ENCODE results near the gene PHACTR3. TPM values are rescaled to one million over a fixed set of nuclear protein-coding genes. Genes with fewer than 3 reads are reported as not detected.

The PHACTR3 gene
- total RNA-seq, 1 donor from 2014 or later, result 1.4 TPM

GRCh38 chr20:59837623-59838394, 233.5 kb downstream of the PHACTR3 start:
- Histone ChIP-seq H3K4me1 (peaks cover 20% of the 10 kb centered on the region), H3F3A (ENCODE audit: low read depth) (no peaks in the 10 kb centered on the region), H3K36me3 (no peaks in the 10 kb centered on the region), H2AFZ (replicated peaks) (no peak overlapping the region), H3K9ac (no peak overlapping the region), H3K27ac (no peak overlapping the region), H3K4me2 (no peak overlapping the region), H4K20me1 (ENCODE audit: low read depth) (no peaks in the 10 kb centered on the region), H3K4me3 (no peak overlapping the region), H3K9me3 (ENCODE audit: low read depth) (no peaks in the 10 kb centered on the region), H3K27me3 (peaks cover 66% of the 10 kb centered on the region), H3K79me2 (ENCODE audit: low read depth) (no peaks in the 10 kb centered on the region)
- Mint-ChIP-seq H3K27ac (no peak overlapping the region), H3K9me3 (no peaks in the 10 kb centered on the region), H3K4me3 (no peak overlapping the region), H3K27me3 (ENCODE audit: insufficient read depth, low read depth) (peaks cover 11% of the 10 kb centered on the region), H3K4me1 (peaks cover 36% of the 10 kb centered on the region), H3K36me3 (no peaks in the 10 kb centered on the region)
- no peak for TF ChIP-seq CTCF (IDR thresholded peaks at IDR 0.05)
- no peak for TF ChIP-seq EZH2 (IDR thresholded peaks at IDR 0.05)
- no peak for TF ChIP-seq EZH2phosphoT487 (IDR thresholded peaks at IDR 0.05)
- no peak for DNase-seq (ENCODE audit: low spot score)

- TF ChIP-seq EZH2phosphoT487 (IDR thresholded peaks at IDR 0.05) (no peak), CTCF (IDR thresholded peaks at IDR 0.05) (no peak), EZH2 (IDR thresholded peaks at IDR 0.05) (no peak)
- Histone ChIP-seq H3K27me3 (peaks cover 81% of the 10 kb centered on the region), H3K27ac (no peak overlapping the region), H4K20me1 (ENCODE audit: low read depth) (no peaks in the 10 kb centered on the region), H3K79me2 (ENCODE audit: low read depth) (no peaks in the 10 kb centered on the region), H3K36me3 (no peaks in the 10 kb centered on the region), H3K9me3 (ENCODE audit: low read depth) (no peaks in the 10 kb centered on the region), H3K9ac (no peak overlapping the region), H3K4me3 (no peak overlapping the region), H3K4me2 (no peak overlapping the region), H3K4me1 (peaks cover 20% of the 10 kb centered on the region), H2AFZ (replicated peaks) (no peak overlapping the region), H3F3A (ENCODE audit: low read depth) (no peaks in the 10 kb centered on the region)
- H3K4me3 Mint-ChIP-seq, result no peak overlapping the region
- DNase-seq (ENCODE audit: low spot score), result no peak
- no peaks in the 10 kb centered on the region for H3K9me3 Mint-ChIP-seq
- H3K36me3 Mint-ChIP-seq, result no peaks in the 10 kb centered on the region
- H3K27me3 Mint-ChIP-seq (ENCODE audit: insufficient read depth, low read depth), result peaks cover 9% of the 10 kb centered on the region
- H3K27ac Mint-ChIP-seq, result no peak overlapping the region
- H3K4me1 Mint-ChIP-seq, result peaks cover 36% of the 10 kb centered on the region
These were observed 235.1 kb downstream of the PHACTR3 start for GRCh38 chr20:59839400-59839799.

GRCh38 chr20:59845472-59845871, 241.1 kb downstream of the PHACTR3 start:
- DNase-seq (ENCODE audit: low spot score), result no peak

More at GRCh38 chr20:59845472-59845871, 241.1 kb downstream of the PHACTR3 start:
- Histone ChIP-seq H3K79me2 (ENCODE audit: low read depth) (no peaks in the 10 kb centered on the region), H4K20me1 (ENCODE audit: low read depth) (no peaks in the 10 kb centered on the region), H3F3A (ENCODE audit: low read depth) (no peaks in the 10 kb centered on the region), H3K4me1 (no peaks in the 10 kb centered on the region), H2AFZ (replicated peaks) (no peak overlapping the region), H3K9ac (no peak overlapping the region), H3K27me3 (peaks cover 90% of the 10 kb centered on the region), H3K4me2 (no peak overlapping the region), H3K4me3 (no peak overlapping the region), H3K36me3 (no peaks in the 10 kb centered on the region), H3K9me3 (ENCODE audit: low read depth) (no peaks in the 10 kb centered on the region), H3K27ac (no peak overlapping the region)
- Mint-ChIP-seq H3K27me3 (ENCODE audit: insufficient read depth, low read depth) (no peaks in the 10 kb centered on the region), H3K4me3 (no peak overlapping the region), H3K9me3 (no peaks in the 10 kb centered on the region), H3K27ac (no peak overlapping the region), H3K4me1 (no peaks in the 10 kb centered on the region), H3K36me3 (no peaks in the 10 kb centered on the region)
- TF ChIP-seq CTCF (IDR thresholded peaks at IDR 0.05) (no peak), EZH2phosphoT487 (IDR thresholded peaks at IDR 0.05) (no peak), EZH2 (IDR thresholded peaks at IDR 0.05) (no peak)

Measured in neural progenitor cell (in vitro differentiated cells).